ENCODE results near the gene WNT7A.

Gene WNT7A

GRCh38 chr3:13850161-13850945 lies 29.5 kb downstream of the WNT7A start:
- no peak for DNase-seq (ENCODE audit: low spot score)
- TF ChIP-seq CTCF (IDR thresholded peaks at IDR 0.05; ENCODE audit: extremely low read depth, missing control alignments): no peak

- DNase-seq (ENCODE audit: low spot score): no peak
- TF ChIP-seq CTCF (IDR thresholded peaks at IDR 0.05; ENCODE audit: extremely low read depth, missing control alignments): no peak
Measured at GRCh38 chr3:13849018-13849417, 30.9 kb downstream of the WNT7A start.

- no peak for DNase-seq (ENCODE audit: low spot score)
- TF ChIP-seq CTCF (IDR thresholded peaks at IDR 0.05; ENCODE audit: extremely low read depth, missing control alignments): no peak
Measured at GRCh38 chr3:13846716-13847570, 32.9 kb downstream of the WNT7A start.

GRCh38 chr3:13846238-13846637 lies 33.6 kb downstream of the WNT7A start:
- TF ChIP-seq CTCF (IDR thresholded peaks at IDR 0.05; ENCODE audit: extremely low read depth, missing control alignments): no peak
- no peak for DNase-seq (ENCODE audit: low spot score)

- no peak for DNase-seq (ENCODE audit: low spot score)
- no peak for TF ChIP-seq CTCF (IDR thresholded peaks at IDR 0.05; ENCODE audit: extremely low read depth, missing control alignments)
Measured at GRCh38 chr3:13845806-13846205, 34.1 kb downstream of the WNT7A start.

- no peak for DNase-seq (ENCODE audit: low spot score)
- no peak for TF ChIP-seq CTCF (IDR thresholded peaks at IDR 0.05; ENCODE audit: extremely low read depth, missing control alignments)
Measured at GRCh38 chr3:13844911-13845310, 35.0 kb downstream of the WNT7A start.

GRCh38 chr3:13844286-13844685 lies 35.6 kb downstream of the WNT7A start:
- no peak for TF ChIP-seq CTCF (IDR thresholded peaks at IDR 0.05; ENCODE audit: extremely low read depth, missing control alignments)
- no peak for DNase-seq (ENCODE audit: low spot score)
